Activated naive CD8-positive, alpha-beta T cell treated with anti-CD3 and anti-CD28 coated beads for 36 hours (primary cell): ENCODE results near the gene TBX6. TPM values are rescaled to one million over a fixed set of nuclear protein-coding genes. Genes with fewer than 3 reads are reported as not detected.

Experiments used
- DNase-seq: peaks from one replicate; pipeline ENCODE4 v3.0.0; 2021
- H3K27ac Mint-ChIP-seq: one replicate; pipeline ENCODE4 v1.8.0; 2022; ENCODE audit warnings: mild to moderate bottlenecking, moderate library complexity, mixed read lengths
- H3K27me3 Mint-ChIP-seq: one replicate; pipeline ENCODE4 v1.8.0; 2022; ENCODE audit warnings: mild to moderate bottlenecking, mixed read lengths
- H3K36me3 Mint-ChIP-seq: one replicate; pipeline ENCODE4 v1.8.0; 2021; ENCODE audit warnings: mild to moderate bottlenecking, mixed read lengths
- H3K4me1 Mint-ChIP-seq: one replicate; pipeline ENCODE4 v1.8.0; 2021; ENCODE audit warnings: mixed read lengths
- H3K4me3 Mint-ChIP-seq: one replicate; pipeline ENCODE4 v1.8.0; 2022; ENCODE audit warnings: mild to moderate bottlenecking, moderate library complexity, mixed read lengths
- H3K9me3 Mint-ChIP-seq: one replicate; pipeline ENCODE4 v1.8.0; 2022; ENCODE audit warnings: mixed read lengths
- total RNA-seq, 2 experiments: library from RNA; stranded (reverse); gene quantifications; one replicate each; pipeline ENCODE4 v1.2.3, GENCODE V29; 2021

TBX6 gene
- total RNA-seq, 2 experiments from 2014 or later = 0.74 to 1.1 TPM

GRCh38 chr16:30067584-30067916 lies 24.2 kb downstream of the TBX6 start:
- no peaks in the 10 kb centered on the region for H3K9me3 Mint-ChIP-seq
- peak overlapping the region; percentile 99 for H3K4me3 Mint-ChIP-seq
- peaks cover 75% of the 10 kb centered on the region for H3K36me3 Mint-ChIP-seq
- H3K4me1 Mint-ChIP-seq = peaks cover 37% of the 10 kb centered on the region
- peak overlapping the region; percentile 100 for H3K27ac Mint-ChIP-seq
- no peaks in the 10 kb centered on the region for H3K27me3 Mint-ChIP-seq
- DNase-seq = no peak

GRCh38 chr16:30066761-30067583 lies 24.8 kb downstream of the TBX6 start:
- Mint-ChIP-seq H3K27ac (peak overlapping the region; percentile 100), H3K4me1 (peaks cover 35% of the 10 kb centered on the region), H3K9me3 (no peaks in the 10 kb centered on the region), H3K36me3 (peaks cover 72% of the 10 kb centered on the region), H3K27me3 (no peaks in the 10 kb centered on the region), H3K4me3 (peak overlapping the region; percentile 99)
- DNase-seq = no peak

DNA sequence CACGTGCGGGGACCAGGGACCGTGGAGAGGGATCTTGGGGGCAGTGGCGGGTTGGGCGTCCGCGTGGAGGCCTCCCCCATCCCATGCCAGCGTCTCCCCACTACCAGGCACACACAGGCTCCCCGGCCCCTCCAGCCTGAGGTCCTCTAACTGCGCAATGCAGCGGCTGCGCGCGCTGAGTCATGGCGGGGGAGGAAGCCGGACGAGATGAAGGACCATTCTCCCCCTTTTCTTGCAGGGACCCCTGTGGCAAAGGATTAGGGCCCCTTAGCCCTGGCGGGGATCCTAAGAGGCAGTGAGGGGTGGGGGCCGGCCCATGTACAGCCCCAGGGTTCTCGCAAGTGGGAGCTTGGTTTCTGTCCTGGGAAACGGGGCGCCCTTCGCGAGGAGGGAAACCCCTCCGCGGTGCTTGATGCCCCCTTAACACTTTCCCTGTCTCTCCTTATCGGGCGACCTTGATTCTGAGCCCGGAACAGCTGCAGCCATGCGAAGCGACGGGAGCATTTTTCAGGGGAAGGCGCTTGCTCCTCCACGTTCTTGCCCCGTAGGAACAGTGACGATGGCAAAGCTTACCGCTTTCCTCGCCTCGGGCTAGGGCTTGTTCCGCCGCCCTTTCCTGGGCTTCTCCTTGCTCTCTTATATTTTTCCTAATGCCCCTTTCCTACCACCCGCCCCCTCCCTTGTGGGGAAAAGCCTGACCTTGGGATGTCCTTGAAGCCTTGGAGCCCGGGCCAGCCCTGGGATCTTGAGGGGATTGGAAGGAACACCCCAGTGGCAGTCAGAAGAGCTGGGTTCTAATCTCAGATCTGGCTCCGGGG lies 25.6 kb downstream of the TBX6 start:
- H3K36me3 Mint-ChIP-seq = peaks cover 64% of the 10 kb centered on the region
- peak; percentile 49 for DNase-seq
- H3K27me3 Mint-ChIP-seq = no peaks in the 10 kb centered on the region
- H3K4me1 Mint-ChIP-seq = peaks cover 32% of the 10 kb centered on the region
- H3K9me3 Mint-ChIP-seq = no peaks in the 10 kb centered on the region
- peak overlapping the region; percentile 100 for H3K27ac Mint-ChIP-seq
- H3K4me3 Mint-ChIP-seq = peak overlapping the region; percentile 99

DNA sequence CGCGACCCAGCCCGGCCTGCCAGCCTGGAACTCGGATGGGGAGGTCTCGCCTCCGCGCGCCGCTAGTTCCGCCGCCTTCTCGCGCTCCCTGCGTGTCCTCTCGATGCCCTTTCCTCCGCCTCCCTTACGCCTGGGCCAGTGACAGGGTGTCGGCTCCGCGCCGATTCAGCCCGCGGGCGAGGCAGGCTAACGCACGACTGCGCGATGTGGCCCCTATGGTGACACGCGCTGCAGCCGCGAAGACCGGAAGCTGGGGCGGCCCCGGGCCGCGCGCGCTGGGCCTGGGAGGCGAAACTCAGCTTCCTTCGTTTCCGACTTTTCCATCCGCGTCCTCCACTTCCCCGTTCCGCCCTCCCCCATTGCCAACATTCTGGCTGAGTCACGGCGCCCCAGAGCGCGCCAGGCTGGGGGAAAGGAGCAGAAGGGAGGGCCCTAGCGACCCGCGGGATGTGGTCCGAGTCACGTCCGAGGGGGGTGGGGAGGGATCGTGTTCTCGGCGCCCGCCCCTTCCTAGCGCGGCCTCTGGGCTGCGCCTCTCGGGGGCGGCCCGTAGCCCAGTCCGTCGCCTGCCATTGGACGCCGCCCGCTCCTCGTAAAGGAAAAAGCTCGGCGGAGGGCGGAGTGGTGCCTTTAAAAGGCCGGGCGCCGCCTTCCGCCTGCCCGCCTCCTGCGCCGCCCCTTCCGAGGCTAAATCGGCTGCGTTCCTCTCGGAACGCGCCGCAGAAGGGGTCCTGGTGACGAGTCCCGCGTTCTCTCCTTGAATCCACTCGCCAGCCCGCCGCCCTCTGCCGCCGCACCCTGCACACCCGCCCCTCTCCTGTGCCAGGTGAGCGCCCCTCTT lies 26.4 kb downstream of the TBX6 start, which contains the start of gene ALDOA:
Gene ALDOA, plus strand, starts transcription at position 659 of the 841 bp plus-strand sequence. CDS start 1,138 bp downstream, outside the sequence.
- no peaks in the 10 kb centered on the region for H3K27me3 Mint-ChIP-seq
- H3K4me3 Mint-ChIP-seq = peak within 1 kb of the TSS; percentile 99
- H3K36me3 Mint-ChIP-seq = peaks cover 56% of the 10 kb centered on the region
- peaks cover 29% of the 10 kb centered on the region for H3K4me1 Mint-ChIP-seq
- no peaks in the 10 kb centered on the region for H3K9me3 Mint-ChIP-seq
- DNase-seq = peak; percentile 99
- peak within 1 kb of the TSS; percentile 100 for H3K27ac Mint-ChIP-seq

DNA sequence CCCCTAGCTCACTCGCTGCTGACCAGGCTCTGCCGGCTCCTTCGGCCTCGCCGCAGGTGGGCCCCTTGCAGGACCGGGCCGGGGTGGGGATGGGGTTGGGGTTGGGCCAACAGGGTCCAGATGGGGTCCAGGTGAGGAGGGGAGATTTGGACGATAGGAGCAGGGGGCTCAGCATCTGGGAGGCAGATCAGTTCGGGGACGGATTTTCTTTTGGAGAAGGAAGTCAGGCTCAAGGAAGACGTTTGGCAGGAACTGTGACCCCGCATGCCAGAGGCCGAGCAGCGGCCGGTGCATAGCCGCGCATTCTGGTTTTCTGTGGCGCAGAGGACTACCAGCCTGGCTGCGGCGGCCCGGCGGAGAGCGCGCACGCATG lies 27.0 kb downstream of the TBX6 start:
- DNase-seq = no peak
- H3K27ac Mint-ChIP-seq = peak overlapping the region; percentile 100
- H3K9me3 Mint-ChIP-seq = no peaks in the 10 kb centered on the region
- peak overlapping the region; percentile 99 for H3K4me3 Mint-ChIP-seq
- peaks cover 50% of the 10 kb centered on the region for H3K36me3 Mint-ChIP-seq
- H3K27me3 Mint-ChIP-seq = no peaks in the 10 kb centered on the region
- H3K4me1 Mint-ChIP-seq = peaks cover 25% of the 10 kb centered on the region

DNA sequence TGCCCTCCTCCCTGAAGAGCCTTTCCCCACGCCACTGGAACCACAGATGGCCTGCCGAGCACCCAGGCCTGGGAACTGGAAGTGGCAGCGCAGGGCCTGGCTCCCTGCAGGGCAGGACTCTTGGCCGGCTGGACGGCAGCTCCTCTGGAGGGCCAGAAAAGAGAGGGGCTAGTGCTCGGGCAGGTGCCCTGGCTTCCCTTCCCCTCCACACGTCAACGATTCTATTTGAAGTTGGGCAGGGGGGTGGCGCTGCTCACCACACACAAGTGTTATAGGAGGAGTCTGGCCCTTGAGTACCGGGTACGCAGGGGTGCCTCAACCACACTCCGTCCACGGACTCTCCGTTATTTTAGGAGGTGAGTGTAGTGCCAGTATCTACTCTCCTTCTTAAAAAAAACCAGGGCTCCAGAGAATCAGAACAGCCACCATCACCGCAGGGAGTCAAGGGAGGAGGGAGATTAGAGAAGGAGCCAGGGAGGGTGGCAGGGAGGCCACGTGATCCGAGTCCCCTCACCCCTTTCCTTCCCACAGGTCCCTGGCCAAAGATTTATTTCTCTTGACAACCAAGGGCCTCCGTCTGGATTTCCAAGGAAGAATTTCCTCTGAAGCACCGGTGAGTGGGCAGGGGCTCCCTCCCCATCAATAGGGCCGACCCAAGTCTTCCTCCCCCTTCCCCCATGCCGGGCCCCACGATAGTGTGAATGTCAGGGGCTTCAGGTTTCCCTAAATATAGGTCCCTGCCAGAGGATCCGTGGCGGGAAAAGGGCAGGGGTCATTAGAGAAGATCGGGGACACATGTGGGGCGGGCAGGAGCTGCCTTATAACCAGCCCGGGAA lies 27.6 kb downstream of the TBX6 start:
- Mint-ChIP-seq H3K9me3 (no peaks in the 10 kb centered on the region), H3K4me1 (peaks cover 20% of the 10 kb centered on the region), H3K27me3 (no peaks in the 10 kb centered on the region), H3K27ac (peak overlapping the region; percentile 100), H3K36me3 (peaks cover 44% of the 10 kb centered on the region), H3K4me3 (peak overlapping the region; percentile 99)
- DNase-seq = peak; percentile 73

DNA sequence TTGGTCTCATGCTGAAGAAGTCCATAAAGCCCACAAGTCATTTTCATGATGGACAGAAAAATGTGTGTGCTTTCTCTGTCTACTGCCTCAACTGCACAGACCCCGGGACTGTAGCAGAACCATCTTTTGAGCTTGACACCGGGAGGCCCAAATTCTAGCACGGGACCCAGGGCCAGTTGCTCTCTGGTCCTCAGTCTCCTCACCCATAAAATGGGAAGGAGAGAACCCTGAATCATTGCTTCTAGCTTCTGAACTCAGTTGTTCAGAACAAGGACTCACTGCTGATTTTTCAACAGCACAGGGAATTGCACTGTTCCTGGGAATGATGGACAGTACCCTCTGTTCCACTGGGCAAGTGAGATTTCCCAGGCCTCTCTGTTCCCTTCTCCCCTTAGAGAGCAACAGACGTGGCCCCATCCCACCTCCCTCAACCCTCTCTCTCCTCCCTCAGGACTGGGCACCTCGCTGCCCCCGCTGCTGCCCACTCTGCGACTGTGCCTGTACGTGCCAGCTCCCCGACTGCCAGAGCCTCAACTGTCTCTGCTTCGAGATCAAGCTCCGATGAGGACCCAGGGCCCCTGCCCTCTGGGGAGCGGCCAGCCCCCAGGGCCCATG lies 28.3 kb downstream of the TBX6 start:
- Mint-ChIP-seq H3K9me3 (no peaks in the 10 kb centered on the region), H3K4me3 (peak overlapping the region; percentile 99), H3K27ac (peak overlapping the region; percentile 100), H3K4me1 (peaks cover 15% of the 10 kb centered on the region), H3K36me3 (peaks cover 37% of the 10 kb centered on the region), H3K27me3 (no peaks in the 10 kb centered on the region)
- no peak for DNase-seq

DNA sequence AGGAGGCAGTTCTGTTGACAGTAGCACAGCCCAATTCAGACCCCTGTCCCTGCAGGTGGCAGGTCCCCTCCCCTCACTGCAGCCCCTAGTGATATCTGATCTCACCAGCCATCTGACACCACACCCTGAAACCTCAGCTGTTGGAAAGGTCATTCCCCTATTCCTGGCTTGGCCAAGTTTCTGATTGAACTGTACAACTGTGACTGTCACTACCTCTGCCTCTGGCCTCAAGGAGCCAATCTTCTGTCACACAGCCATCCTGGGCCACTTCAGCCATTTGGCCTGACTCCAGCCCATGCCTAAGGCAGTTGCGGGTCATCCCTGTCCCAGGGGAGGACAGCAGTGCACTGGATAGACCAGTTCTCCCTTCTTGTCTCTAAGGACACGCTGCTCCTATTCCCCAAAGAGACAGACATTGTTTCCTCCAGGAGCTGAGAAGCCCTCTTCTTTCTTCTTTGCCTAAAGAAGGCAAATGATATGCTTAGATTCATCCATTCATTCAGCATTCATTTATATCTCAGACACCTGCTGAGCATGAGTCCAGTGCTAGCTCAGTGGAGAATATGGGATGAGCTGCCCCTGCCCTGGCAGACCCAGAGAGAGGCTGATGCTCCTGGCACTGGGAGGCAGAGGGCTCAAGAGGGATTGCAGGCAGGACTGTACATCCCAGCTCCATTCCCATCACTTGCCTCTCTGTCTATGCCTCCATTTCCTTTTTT lies 30.7 kb downstream of the TBX6 start:
- Mint-ChIP-seq H3K36me3 (peaks cover 17% of the 10 kb centered on the region), H3K9me3 (no peaks in the 10 kb centered on the region), H3K27me3 (no peaks in the 10 kb centered on the region), H3K27ac (no peak overlapping the region), H3K4me3 (no peak overlapping the region), H3K4me1 (peaks cover 5% of the 10 kb centered on the region)
- DNase-seq = no peak

DNA sequence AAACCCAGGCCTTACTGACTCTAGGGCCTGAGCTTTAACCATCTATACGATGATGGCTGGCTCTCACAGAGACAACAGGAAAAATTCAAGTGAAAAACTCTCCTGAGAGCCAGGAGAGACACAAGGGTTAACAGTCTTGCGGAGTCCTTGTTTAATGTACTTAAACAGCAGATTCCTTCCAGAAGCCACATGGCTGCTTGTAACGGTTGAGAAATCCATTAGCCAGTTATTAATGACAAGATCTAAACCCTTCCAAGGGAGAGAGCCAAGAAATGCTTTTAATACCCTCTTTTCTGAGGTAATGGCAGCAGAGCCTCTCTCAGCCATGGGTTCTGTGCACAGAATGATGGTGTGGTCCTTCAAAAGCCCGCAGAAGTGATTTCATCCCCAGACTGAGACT lies 31.4 kb downstream of the TBX6 start:
- no peaks in the 10 kb centered on the region for H3K9me3 Mint-ChIP-seq
- H3K4me3 Mint-ChIP-seq = no peak overlapping the region
- peaks cover 6% of the 10 kb centered on the region for H3K4me1 Mint-ChIP-seq
- peaks cover 12% of the 10 kb centered on the region for H3K36me3 Mint-ChIP-seq
- no peak overlapping the region for H3K27ac Mint-ChIP-seq
- no peak for DNase-seq
- no peaks in the 10 kb centered on the region for H3K27me3 Mint-ChIP-seq

DNA sequence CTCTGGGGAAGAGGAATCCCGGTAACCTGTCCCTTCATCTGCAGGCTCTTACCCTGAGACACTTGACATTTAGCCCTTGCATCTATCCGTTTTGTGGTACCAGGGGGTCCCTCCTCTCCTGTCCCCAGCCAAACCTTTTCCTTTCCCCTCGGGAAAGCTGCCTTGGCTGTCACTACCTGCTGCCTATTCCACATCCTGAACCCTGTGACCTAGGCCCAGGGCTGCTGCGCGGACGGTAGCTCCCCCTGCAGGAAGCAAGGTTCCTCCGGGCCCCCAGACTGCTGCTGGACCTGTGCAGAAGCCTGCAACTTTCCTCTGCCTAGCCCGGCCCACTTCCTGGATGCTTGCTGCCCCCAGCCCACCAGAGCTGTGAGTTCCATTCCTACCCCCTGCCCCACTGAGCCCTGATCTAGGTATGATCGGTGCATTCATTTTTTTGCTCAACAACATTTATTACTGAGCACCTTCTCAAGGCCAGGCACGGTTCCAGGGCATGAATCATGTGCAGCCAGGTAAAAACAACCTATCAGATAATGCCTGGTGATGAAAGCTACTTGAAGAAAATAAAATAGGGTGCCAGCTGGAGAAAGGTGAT lies 36.7 kb downstream of the TBX6 start:
- peaks cover 1% of the 10 kb centered on the region for H3K36me3 Mint-ChIP-seq
- no peak overlapping the region for H3K27ac Mint-ChIP-seq
- peaks cover 8% of the 10 kb centered on the region for H3K27me3 Mint-ChIP-seq
- no peaks in the 10 kb centered on the region for H3K9me3 Mint-ChIP-seq
- peaks cover 15% of the 10 kb centered on the region for H3K4me1 Mint-ChIP-seq
- DNase-seq = peak; percentile 64
- no peak overlapping the region for H3K4me3 Mint-ChIP-seq

GRCh38 chr16:30054451-30054850 lies 37.3 kb downstream of the TBX6 start:
- Mint-ChIP-seq H3K27ac (no peak overlapping the region), H3K4me3 (no peak overlapping the region), H3K4me1 (peaks cover 15% of the 10 kb centered on the region), H3K36me3 (peaks cover 1% of the 10 kb centered on the region), H3K27me3 (peaks cover 8% of the 10 kb centered on the region), H3K9me3 (no peaks in the 10 kb centered on the region)
- no peak for DNase-seq

GRCh38 chr16:30053376-30054015 lies 38.2 kb downstream of the TBX6 start:
- no peak overlapping the region for H3K27ac Mint-ChIP-seq
- peaks cover 1% of the 10 kb centered on the region for H3K36me3 Mint-ChIP-seq
- H3K9me3 Mint-ChIP-seq = no peaks in the 10 kb centered on the region
- DNase-seq = no peak
- H3K4me1 Mint-ChIP-seq = peaks cover 15% of the 10 kb centered on the region
- peak overlapping the region; percentile 80 for H3K4me3 Mint-ChIP-seq
- peaks cover 8% of the 10 kb centered on the region for H3K27me3 Mint-ChIP-seq
